ENCODE results near the gene TBC1D1.

Gene TBC1D1

GRCh38 chr4:37935026-37935425 is 44.1 kb downstream of the TBC1D1 start:
- Histone ChIP-seq H3K27me3 (ENCODE audit: control insufficient read depth, low read length) (no peaks in the 10 kb centered on the region), H3F3A (ENCODE audit: control insufficient read depth, insufficient read depth) (no peaks in the 10 kb centered on the region), H3K9me3 (ENCODE audit: control insufficient read depth, insufficient read depth, low read length) (no peaks in the 10 kb centered on the region), H3K27ac (ENCODE audit: low read depth, low read length) (no peak overlapping the region), H3K79me2 (ENCODE audit: control insufficient read depth, low read length) (no peaks in the 10 kb centered on the region), H3K9me2 (replicated peaks; ENCODE audit: control insufficient read depth, low read length) (no peaks in the 10 kb centered on the region), H3K36me3 (ENCODE audit: control insufficient read depth, low read length) (no peaks in the 10 kb centered on the region), H3K4me2 (ENCODE audit: low read length) (no peak overlapping the region), H4K20me1 (ENCODE audit: control insufficient read depth, insufficient read depth, low read depth, low read length) (no peaks in the 10 kb centered on the region), H3K4me3 (ENCODE audit: low read length) (no peak overlapping the region), H3K4me1 (ENCODE audit: control insufficient read depth, low read length) (no peaks in the 10 kb centered on the region)
- TF ChIP-seq, protein P1, sequence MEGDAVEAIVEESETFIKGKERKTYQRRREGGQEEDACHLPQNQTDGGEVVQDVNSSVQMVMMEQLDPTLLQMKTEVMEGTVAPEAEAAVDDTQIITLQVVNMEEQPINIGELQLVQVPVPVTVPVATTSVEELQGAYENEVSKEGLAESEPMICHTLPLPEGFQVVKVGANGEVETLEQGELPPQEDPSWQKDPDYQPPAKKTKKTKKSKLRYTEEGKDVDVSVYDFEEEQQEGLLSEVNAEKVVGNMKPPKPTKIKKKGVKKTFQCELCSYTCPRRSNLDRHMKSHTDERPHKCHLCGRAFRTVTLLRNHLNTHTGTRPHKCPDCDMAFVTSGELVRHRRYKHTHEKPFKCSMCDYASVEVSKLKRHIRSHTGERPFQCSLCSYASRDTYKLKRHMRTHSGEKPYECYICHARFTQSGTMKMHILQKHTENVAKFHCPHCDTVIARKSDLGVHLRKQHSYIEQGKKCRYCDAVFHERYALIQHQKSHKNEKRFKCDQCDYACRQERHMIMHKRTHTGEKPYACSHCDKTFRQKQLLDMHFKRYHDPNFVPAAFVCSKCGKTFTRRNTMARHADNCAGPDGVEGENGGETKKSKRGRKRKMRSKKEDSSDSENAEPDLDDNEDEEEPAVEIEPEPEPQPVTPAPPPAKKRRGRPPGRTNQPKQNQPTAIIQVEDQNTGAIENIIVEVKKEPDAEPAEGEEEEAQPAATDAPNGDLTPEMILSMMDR (IDR thresholded peaks at IDR 0.05; ENCODE audit: low read depth, low read length, poor library complexity, severe bottlenecking): no peak
- TF ChIP-seq EZH2phosphoT487 (IDR thresholded peaks at IDR 0.05; ENCODE audit: borderline replicate concordance, low read length): no peak

DNA sequence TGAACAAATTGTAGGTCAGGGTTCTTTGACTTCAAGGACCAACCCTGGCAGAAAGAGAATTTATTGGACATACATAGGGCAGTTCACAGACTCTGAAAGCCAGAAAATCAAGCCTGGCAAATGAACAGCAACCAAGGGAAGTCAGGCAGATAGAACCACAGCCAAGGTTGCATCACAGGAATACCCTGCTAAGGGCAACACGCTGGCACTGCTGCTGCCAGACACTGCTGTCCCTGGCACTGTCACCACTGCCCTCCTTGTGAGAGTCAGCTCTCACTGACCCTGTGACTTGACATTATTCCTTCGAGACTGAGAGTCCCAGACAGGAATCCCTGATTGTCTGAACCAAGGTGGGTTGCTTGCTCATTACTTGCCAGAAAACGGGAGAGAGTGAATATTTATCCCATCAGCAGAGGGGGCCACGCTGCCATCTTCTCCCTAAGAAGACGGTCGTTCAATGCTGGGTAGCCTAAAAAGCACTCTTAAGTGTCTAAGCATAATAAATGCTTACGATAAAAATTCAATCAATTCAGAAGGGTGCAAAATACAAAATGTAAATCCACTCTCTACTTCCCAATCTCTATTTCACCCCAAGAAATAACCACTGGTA is 46.1 kb downstream of the TBC1D1 start:
- Histone ChIP-seq H3K79me2 (ENCODE audit: control insufficient read depth, low read length) (no peaks in the 10 kb centered on the region), H3F3A (ENCODE audit: control insufficient read depth, insufficient read depth) (no peaks in the 10 kb centered on the region), H3K9me2 (replicated peaks; ENCODE audit: control insufficient read depth, low read length) (no peaks in the 10 kb centered on the region), H3K4me2 (ENCODE audit: low read length) (no peak overlapping the region), H3K27me3 (ENCODE audit: control insufficient read depth, low read length) (no peaks in the 10 kb centered on the region), H3K9me3 (ENCODE audit: control insufficient read depth, insufficient read depth, low read length) (no peaks in the 10 kb centered on the region), H4K20me1 (ENCODE audit: control insufficient read depth, insufficient read depth, low read depth, low read length) (no peaks in the 10 kb centered on the region), H3K27ac (ENCODE audit: low read depth, low read length) (no peak overlapping the region), H3K4me1 (ENCODE audit: control insufficient read depth, low read length) (no peaks in the 10 kb centered on the region), H3K36me3 (ENCODE audit: control insufficient read depth, low read length) (no peaks in the 10 kb centered on the region), H3K4me3 (ENCODE audit: low read length) (no peak overlapping the region)
- TF ChIP-seq, protein P1 (IDR thresholded peaks at IDR 0.05; ENCODE audit: low read depth, low read length, poor library complexity, severe bottlenecking): no peak
- no peak for TF ChIP-seq EZH2phosphoT487 (IDR thresholded peaks at IDR 0.05; ENCODE audit: borderline replicate concordance, low read length)

DNA sequence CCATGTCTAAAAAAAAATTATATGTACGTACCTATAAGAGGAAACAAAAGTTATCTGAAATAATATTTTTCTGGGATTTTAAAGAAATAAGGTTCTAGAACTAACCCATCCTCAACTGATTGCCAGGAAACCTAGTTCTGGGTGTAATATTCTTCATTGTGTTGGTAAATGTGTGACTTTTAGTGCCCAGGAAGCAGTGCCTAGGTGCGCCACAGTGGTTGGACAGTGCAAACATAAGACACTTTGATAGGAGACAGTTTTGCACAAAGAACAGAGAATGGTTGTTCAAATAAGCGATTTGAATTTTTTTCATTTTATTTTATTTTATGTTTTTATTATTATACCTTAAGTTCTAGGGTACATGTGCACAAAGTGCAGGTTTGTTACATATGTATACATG is 47.3 kb downstream of the TBC1D1 start:
- Histone ChIP-seq H3K4me3 (ENCODE audit: low read length) (no peak overlapping the region), H3K4me1 (ENCODE audit: control insufficient read depth, low read length) (no peaks in the 10 kb centered on the region), H3K27ac (ENCODE audit: low read depth, low read length) (no peak overlapping the region), H3K4me2 (ENCODE audit: low read length) (no peak overlapping the region), H3K9me2 (replicated peaks; ENCODE audit: control insufficient read depth, low read length) (no peaks in the 10 kb centered on the region), H3K79me2 (ENCODE audit: control insufficient read depth, low read length) (no peaks in the 10 kb centered on the region), H3K9me3 (ENCODE audit: control insufficient read depth, insufficient read depth, low read length) (no peaks in the 10 kb centered on the region), H4K20me1 (ENCODE audit: control insufficient read depth, insufficient read depth, low read depth, low read length) (no peaks in the 10 kb centered on the region), H3K36me3 (ENCODE audit: control insufficient read depth, low read length) (no peaks in the 10 kb centered on the region), H3F3A (ENCODE audit: control insufficient read depth, insufficient read depth) (no peaks in the 10 kb centered on the region), H3K27me3 (ENCODE audit: control insufficient read depth, low read length) (no peaks in the 10 kb centered on the region)
- TF ChIP-seq, protein P1 (IDR thresholded peaks at IDR 0.05; ENCODE audit: low read depth, low read length, poor library complexity, severe bottlenecking): no peak
- no peak for TF ChIP-seq EZH2phosphoT487 (IDR thresholded peaks at IDR 0.05; ENCODE audit: borderline replicate concordance, low read length)

Data from DOHH2 (cell line).